ENCODE measurements around the gene ZBTB24.

ZBTB24 gene

DNA sequence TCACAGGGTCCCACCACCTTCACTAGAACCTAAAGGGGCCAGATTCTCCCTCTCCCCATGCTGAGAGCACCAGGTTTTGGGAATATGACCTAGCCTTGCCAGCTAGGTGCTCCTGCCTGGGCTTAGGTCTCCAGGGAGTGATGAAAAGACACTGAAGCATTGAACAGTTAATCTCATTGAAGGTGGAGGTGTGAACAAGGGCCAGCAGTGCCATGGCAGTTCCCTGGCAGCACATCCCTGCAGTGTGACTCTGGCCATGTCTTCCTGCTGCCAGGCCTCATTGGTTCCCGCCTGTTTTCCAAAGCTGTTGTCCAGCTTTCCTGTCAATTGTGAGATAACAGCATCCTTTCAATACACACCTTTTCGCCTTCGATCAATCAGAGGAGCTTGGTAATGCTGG lies 53.5 kb downstream of the ZBTB24 start:
- no peak for DNase-seq (ENCODE audit: low read depth in 2 of 3, low spot score in 1 of 3)

DNA sequence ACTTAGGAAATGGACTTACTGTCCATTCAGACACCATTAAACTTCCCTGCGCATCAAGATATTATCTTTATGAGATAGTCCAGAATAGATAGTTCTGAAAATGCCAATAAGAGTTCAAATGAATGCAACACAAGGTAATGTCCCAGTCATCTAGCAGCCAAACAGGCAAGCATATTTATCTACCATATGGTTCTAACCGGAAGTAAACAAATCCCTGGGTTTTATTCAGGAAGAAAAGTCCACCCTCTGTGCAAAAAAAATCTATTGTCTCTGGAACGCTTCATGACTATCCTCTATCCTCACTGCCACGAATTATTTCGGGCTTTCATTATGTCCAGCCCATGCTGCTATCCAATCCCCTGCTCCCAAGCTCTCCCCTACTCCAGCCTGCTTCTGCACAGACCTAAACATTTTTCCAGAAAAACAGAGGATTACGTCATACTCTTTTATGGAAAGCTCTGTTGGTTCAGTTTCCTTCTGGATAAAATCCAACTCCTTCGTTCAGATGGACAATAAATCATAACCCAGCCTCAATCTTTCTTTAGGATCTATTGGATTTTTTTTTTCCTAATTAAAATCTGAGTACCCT lies 54.0 kb downstream of the ZBTB24 start:
- no peak for DNase-seq (ENCODE audit: low read depth in 2 of 3, low spot score in 1 of 3)

DNA sequence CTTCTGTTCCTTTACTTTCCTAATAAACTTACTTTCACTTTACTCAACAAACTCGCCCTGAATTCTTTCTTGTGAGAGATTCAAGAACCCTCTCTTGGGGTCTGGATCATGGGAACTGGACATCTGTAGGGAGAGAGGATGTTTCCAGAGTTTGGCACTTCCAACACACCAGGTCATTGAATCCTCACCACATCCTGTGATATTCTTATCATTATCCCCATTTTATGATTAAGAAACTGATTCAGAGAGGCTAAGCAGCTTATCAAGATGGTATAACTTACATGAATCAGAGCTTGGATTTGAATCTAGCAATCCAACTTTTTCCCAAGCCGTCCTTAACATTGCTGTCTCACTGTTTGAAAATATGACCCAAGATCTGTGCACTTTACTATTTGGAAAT lies 58.1 kb downstream of the ZBTB24 start:
- DNase-seq (ENCODE audit: low read depth in 2 of 3, low spot score in 1 of 3), result no peak

DNA sequence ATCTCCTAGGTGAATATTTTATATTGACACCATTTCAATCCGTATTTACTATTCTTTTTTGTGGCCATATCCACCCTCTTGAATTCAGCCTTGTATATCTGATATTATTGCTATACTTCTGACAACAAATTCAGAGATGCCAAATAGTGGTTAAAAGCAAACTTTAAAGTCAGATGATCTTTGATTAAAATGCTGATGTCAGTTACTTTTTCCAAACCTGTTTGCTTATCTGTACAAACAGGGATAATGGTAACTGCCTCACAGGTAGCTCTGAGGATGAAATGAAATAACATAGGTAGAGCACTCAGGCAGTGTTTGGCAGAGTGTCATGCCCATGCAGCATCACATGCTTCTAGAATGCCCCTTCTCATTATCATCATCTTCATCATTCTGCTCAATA lies 61.8 kb downstream of the ZBTB24 start:
- DNase-seq (ENCODE audit: low read depth in 2 of 3, low spot score in 1 of 3), result no peak

DNA sequence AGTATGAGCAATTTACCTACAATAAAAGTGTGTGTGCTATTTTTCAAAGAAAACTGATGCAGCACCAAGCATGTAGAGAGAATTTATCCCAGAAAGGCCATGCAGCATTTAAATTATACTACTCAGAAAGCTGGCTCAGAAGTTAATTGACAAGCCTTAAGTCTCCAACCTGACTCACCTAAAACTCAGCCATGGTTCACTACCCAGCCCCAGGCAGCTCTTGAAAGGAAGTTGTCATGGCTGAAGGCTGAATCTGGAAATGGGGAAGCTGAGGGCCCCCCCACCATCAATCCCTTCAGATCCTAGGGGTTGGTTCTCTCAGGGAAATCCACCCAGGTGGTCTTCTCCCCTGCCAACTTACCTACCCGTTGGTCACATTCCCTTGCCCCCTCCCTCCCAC lies 62.3 kb downstream of the ZBTB24 start:
- DNase-seq (ENCODE audit: low read depth in 2 of 3, low spot score in 1 of 3), result no peak

DNA sequence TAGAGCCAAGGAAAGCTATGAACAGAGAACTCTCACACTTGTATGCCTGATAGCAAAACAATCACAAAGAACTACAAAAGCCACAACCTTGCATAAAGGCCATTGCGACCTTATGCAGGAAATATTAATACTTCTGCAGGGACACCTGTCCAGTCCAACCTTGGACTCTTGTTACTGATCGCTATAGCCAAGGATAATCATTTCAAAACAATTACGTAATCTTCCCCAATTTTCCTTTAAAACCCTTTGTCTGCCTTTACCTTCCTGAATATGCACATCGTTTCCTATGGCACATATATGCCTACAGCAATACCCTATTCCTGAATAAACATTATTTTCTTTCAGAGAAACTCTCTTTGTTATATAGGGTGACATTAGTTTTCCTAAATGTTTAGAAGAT lies 65.4 kb downstream of the ZBTB24 start:
- no peak for DNase-seq (ENCODE audit: low read depth in 2 of 3, low spot score in 1 of 3)
